AG04449 (cell line): Measurements from ENCODE around the gene ZNFX1.
"Not testable (repeated sequence)": the region's sequence is repeated elsewhere in the genome, so short reads cannot be mapped to it uniquely, and the experiment has no call there.

Experiments used
- CTCF ChIA-PET: fragments of 350-600 bp; formaldehyde crosslinking; extraction: SDS; loops from one replicate; lab custom pipeline; 2021; ENCODE audit warnings: antibody characterized with exemption; lab: Yijun Ruan, JAX
- POLR2A ChIA-PET: fragments of 400-600, 350-600 bp; formaldehyde crosslinking; extraction: SDS; loops from one replicate; lab custom pipeline; 2020; ENCODE audit warnings: antibody characterized with exemption, inconsistent platforms; lab: Yijun Ruan, JAX
- DNase-seq: peaks from one replicate; pipeline ENCODE4 v3.0.0-alpha.2; 2010; ENCODE audit warnings: low read depth, low spot score
- H3K4me3 ChIP-seq: 2 replicates; pipeline ENCODE4 v1.5.1; 2011; ENCODE audit warnings: low read depth, mild to moderate bottlenecking, control low read depth, low read length
- CTCF ChIP-seq: IDR thresholded peaks from one replicate; pipeline ENCODE4 v1.5.1; 2011; ENCODE audit warnings: mild to moderate bottlenecking, moderate library complexity, low read length, control low read depth, inconsistent platforms; ENCODE audit not compliant: insufficient read depth; ENCODE audit errors: missing control alignments

Gene ZNFX1

GRCh38 chr20:49210757-49211110 lies 67.1 kb downstream of the ZNFX1 start:
- ChIA-PET CTCF (interaction anchor here (0.8 to 2.1 kb wide), 2 partner anchors 76 to 78 kb away, joined by 3 to 9 read pairs; no protein-coding TSS in a partner anchor), POLR2A (no interaction called here)
- no peak for TF ChIP-seq CTCF
- no peak overlapping the region for H3K4me3 ChIP-seq
- no peak for DNase-seq

GRCh38 chr20:49210101-49210756 lies 67.6 kb downstream of the ZNFX1 start:
- POLR2A ChIA-PET: no interaction called here
- CTCF ChIA-PET: interaction anchor here (0.8 to 2.1 kb wide), 2 partner anchors 75 to 77 kb away, joined by 3 to 9 read pairs; no protein-coding TSS in a partner anchor
- H3K4me3 ChIP-seq: no peak overlapping the region
- DNase-seq: no peak
- no peak for TF ChIP-seq CTCF

GRCh38 chr20:49207076-49207475 lies 70.8 kb downstream of the ZNFX1 start:
- TF ChIP-seq CTCF: no peak
- DNase-seq: no peak
- POLR2A ChIA-PET: no interaction called here

GRCh38 chr20:49203746-49204145 lies 74.1 kb downstream of the ZNFX1 start:
- POLR2A ChIA-PET: no interaction called here
- no peak for TF ChIP-seq CTCF
- DNase-seq: no peak
- no peak overlapping the region for H3K4me3 ChIP-seq
- CTCF ChIA-PET: interaction anchor here (9.1 kb wide), 1 partner anchor 13 kb away, joined by 63 read pairs; no protein-coding TSS in a partner anchor

More at GRCh38 chr20:49207076-49207475, 70.8 kb downstream of the ZNFX1 start:
- CTCF ChIA-PET: interaction anchor here (4.8 kb wide), 1 partner anchor 10 kb away, joined by 53 read pairs; the partner anchor contains the start of gene DDX27
- no peak overlapping the region for H3K4me3 ChIP-seq

- ChIA-PET POLR2A (no interaction called here), CTCF (interaction anchor here (9.1 kb wide), 1 partner anchor 14 kb away, joined by 63 read pairs; no protein-coding TSS in a partner anchor)
- no peak for DNase-seq
- no peak for TF ChIP-seq CTCF
- no peak overlapping the region for H3K4me3 ChIP-seq
Observed at GRCh38 chr20:49203011-49203410, 74.8 kb downstream of the ZNFX1 start.

GRCh38 chr20:49199729-49200293 lies 78.0 kb downstream of the ZNFX1 start:
- DNase-seq: no peak
- ChIA-PET POLR2A (no interaction called here), CTCF (interaction anchor here (9.1 kb wide), 1 partner anchor 17 kb away, joined by 63 read pairs; no protein-coding TSS in a partner anchor)
- no peak for TF ChIP-seq CTCF
- no peak overlapping the region for H3K4me3 ChIP-seq

- H3K4me3 ChIP-seq, CTCF ChIA-PET, POLR2A ChIA-PET, DNase-seq: not testable (repeated sequence)
Observed at GRCh38 chr20:49192944-49193518, 84.8 kb downstream of the ZNFX1 start.
